HCT116 (cell line): ENCODE measurements around the gene ELP2. TPM values are rescaled to one million over a fixed set of nuclear protein-coding genes. Genes with fewer than 3 reads are reported as not detected.

Experiments used
- ATAC-seq: fragments of 200-7000 bp; cut with Tn5 transposase; 2 replicates; pipeline ENCODE4 v1.9.1; 2020; ENCODE audit warnings: mild to moderate bottlenecking, moderate library complexity
- BruUV-seq: library from RNA; stranded (reverse); fragments of 400-500 nt; replicated peaks from 2 replicates; lab custom pipeline; 2021; lab: Mats Ljungman, UMichigan
- CTCF ChIA-PET: fragments of 300-600 bp; sonication (Branson Sonifier 250); formaldehyde crosslinking; loops from one replicate; lab custom pipeline; 2021; ENCODE audit warnings: antibody characterized with exemption; lab: Charles Lee
- POLR2A ChIA-PET: fragments of 300-600, 350-600 bp; sonication (Branson Sonifier 250); formaldehyde crosslinking; loops from one replicate; lab custom pipeline; 2021; ENCODE audit warnings: antibody characterized with exemption; lab: Charles Lee
- RAD21 ChIA-PET, 2 experiments: fragments of 300-600 bp; sonication (Branson Sonifier 250); formaldehyde crosslinking; loops; one replicate each; lab custom pipeline; 2023; ENCODE audit warnings: low total read pairs in 2 of 2; ENCODE audit not compliant: uncharacterized antibody in 2 of 2, unreplicated experiment in 2 of 2, low non-redundant PET in 1 of 2; lab: Charles Lee
- DNase-seq: peaks from one replicate; pipeline ENCODE4 v3.0.0-alpha.2; 2010; ENCODE audit warnings: low read depth, low spot score
- H2AFZ ChIP-seq: fragments of 200-600 bp; shearing (Covaris generic), sonication (generic); 2 replicates; pipeline ENCODE4 v1.6.1; 2017; ENCODE audit warnings: low read depth, mixed run types, mixed read lengths, antibody characterized with exemption, low read length; ENCODE audit not compliant: poor library complexity, severe bottlenecking
- H3K27ac ChIP-seq: 2 replicates; pipeline ENCODE4 v1.5.1; 2012; ENCODE audit warnings: low read depth, low read length
- H3K27me3 ChIP-seq: fragments of 200-600 bp; sonication (generic); 2 replicates; pipeline ENCODE4 v1.6.1; 2016; ENCODE audit warnings: mixed run types, low read length, mixed read lengths; ENCODE audit not compliant: insufficient read depth
- H3K36me3 ChIP-seq, 2 experiments: fragments of 200-500 bp in 1 of 2; fragments of 200-600 bp in 1 of 2; sonication (Bioruptor generic) in 1 of 2; sonication (generic) in 1 of 2; 2 replicates each; pipeline versions ENCODE4 v1.5.1 to v1.6.1; 2014 to 2016; ENCODE audit warnings: low read length in 2 of 2, inconsistent platforms in 1 of 2, mixed read lengths in 1 of 2, mixed run types in 1 of 2; ENCODE audit not compliant: insufficient read depth in 2 of 2, control insufficient read depth in 1 of 2
- H3K4me1 ChIP-seq, 2 experiments: fragments of 200-600 bp in 1 of 2; sonication (generic) in 1 of 2; 2 replicates each; pipeline versions ENCODE4 v1.5.1 to v1.6.1; 2012 to 2017; ENCODE audit warnings: low read length in 2 of 2, inconsistent platforms in 1 of 2, mild to moderate bottlenecking in 1 of 2, mixed read lengths in 1 of 2, mixed run types in 1 of 2, moderate library complexity in 1 of 2; ENCODE audit not compliant: insufficient read depth in 2 of 2, control insufficient read depth in 1 of 2
- H3K4me2 ChIP-seq: fragments of 200-600 bp; sonication (generic); 2 replicates; pipeline ENCODE4 v1.6.1; 2017; ENCODE audit warnings: mixed run types, low read length, mixed read lengths
- H3K4me3 ChIP-seq, 2 experiments: fragments of 200-600 bp in 1 of 2; sonication (generic) in 1 of 2; replicated peaks in 1 of 2; 2 replicates each; pipeline ENCODE4 v1.5.1; 2011 to 2016; ENCODE audit warnings: low read length in 2 of 2, control low read depth in 1 of 2, low read depth in 1 of 2, mild to moderate bottlenecking in 1 of 2, mixed read lengths in 1 of 2, mixed run types in 1 of 2
- H3K79me2 ChIP-seq: fragments of 200-600 bp; sonication (generic); 2 replicates; pipeline ENCODE4 v1.6.1; 2017; ENCODE audit warnings: mild to moderate bottlenecking, mixed run types, low read length, moderate library complexity, mixed read lengths; ENCODE audit not compliant: insufficient read depth
- H3K9ac ChIP-seq: fragments of 200-600 bp; sonication (generic); 2 replicates; pipeline ENCODE4 v1.6.1; 2016; ENCODE audit warnings: low read length, mixed read lengths
- H3K9me2 ChIP-seq: fragments of 200-600 bp; sonication (generic), shearing (Covaris generic); 2 replicates; pipeline ENCODE4 v1.6.1; 2017; ENCODE audit warnings: mixed run types, mild to moderate bottlenecking, moderate library complexity; ENCODE audit not compliant: insufficient read depth
- H3K9me3 ChIP-seq, 2 experiments: fragments of 200-500 bp in 1 of 2; fragments of 200-600 bp in 1 of 2; sonication (Bioruptor generic) in 1 of 2; sonication (generic) in 1 of 2; 2 replicates each; pipeline ENCODE4 v1.6.1; 2014 to 2017; ENCODE audit warnings: low read length in 2 of 2, mixed read lengths in 2 of 2, inconsistent platforms in 1 of 2, low read depth in 1 of 2, mild to moderate bottlenecking in 1 of 2, mixed run types in 1 of 2, moderate library complexity in 1 of 2; ENCODE audit not compliant: control insufficient read depth in 1 of 2, insufficient read depth in 1 of 2
- H4K20me1 ChIP-seq: fragments of 200-600 bp; sonication (generic), shearing (Covaris generic); 2 replicates; pipeline ENCODE4 v1.6.1; 2017; ENCODE audit warnings: mixed run types, mild to moderate bottlenecking, moderate library complexity; ENCODE audit not compliant: insufficient read depth
- CBX3 ChIP-seq: IDR thresholded peaks from 2 replicates; pipeline ENCODE4 v1.6.1; 2012; ENCODE audit warnings: low read depth
- EGR1 ChIP-seq: IDR thresholded peaks from 2 replicates; pipeline ENCODE4 v1.6.1; 2012; ENCODE audit warnings: low read depth
- FOSL1 ChIP-seq: IDR thresholded peaks from 2 replicates; pipeline ENCODE4 v1.6.1; 2012; ENCODE audit warnings: low read depth
- JUND ChIP-seq: IDR thresholded peaks from 2 replicates; pipeline ENCODE4 v1.6.1; 2012
- POLR2A ChIP-seq: IDR thresholded peaks from 2 replicates; pipeline ENCODE4 v1.7.0; 2011; ENCODE audit warnings: borderline replicate concordance; ENCODE audit not compliant: insufficient read depth, insufficient read length; ENCODE audit errors: extremely low read depth
- POLR2AphosphoS5 ChIP-seq: IDR thresholded peaks from 2 replicates; pipeline ENCODE4 v1.6.1; 2011; ENCODE audit warnings: mild to moderate bottlenecking, low read depth, low read length, moderate library complexity
- YY1 ChIP-seq: IDR thresholded peaks from 2 replicates; pipeline ENCODE4 v1.6.1; 2011; ENCODE audit warnings: low read length, low read depth, moderate library complexity, mild to moderate bottlenecking; ENCODE audit not compliant: insufficient replicate concordance; ENCODE audit errors: extremely low read depth
- ZFX ChIP-seq: fragments of 450-650 bp; IDR thresholded peaks from 2 replicates; pipeline ENCODE4 v1.6.1; 2017
- ZNF274 ChIP-seq: fragments of 200-500 bp; sonication (Bioruptor generic); IDR thresholded peaks from 2 replicates; pipeline ENCODE4 v1.6.1; 2014; ENCODE audit warnings: mild to moderate bottlenecking, low read depth, low read length, inconsistent platforms
- intact Hi-C: fragments of 100-400 bp; cut with micrococcal nuclease; formaldehyde crosslinking; loops from 2 replicates; pipeline ENCODE4 v1.10.0; 2022
- total RNA-seq: library from RNA; stranded (reverse); gene quantifications from one replicate; pipeline ENCODE4 v1.2.1, GENCODE V29; 2021; ENCODE audit not compliant: unreplicated experiment
- TF ChIP-seq, protein P1 (sequence below): IDR thresholded peaks from 2 replicates; pipeline ENCODE4 v1.6.1; 2012
- TF ChIP-seq, protein P2 (sequence below): IDR thresholded peaks from 2 replicates; pipeline ENCODE4 v1.6.1; 2011; ENCODE audit warnings: mild to moderate bottlenecking, low read length, moderate library complexity; ENCODE audit not compliant: insufficient replicate concordance; ENCODE audit errors: extremely low read depth
- TF ChIP-seq, protein P3 (sequence below): IDR thresholded peaks from 2 replicates; pipeline ENCODE4 v1.6.1; 2012; ENCODE audit warnings: low read depth

ELP2 gene
- total RNA-seq, 1 experiment from 2014 or later: 109 TPM

DNA sequence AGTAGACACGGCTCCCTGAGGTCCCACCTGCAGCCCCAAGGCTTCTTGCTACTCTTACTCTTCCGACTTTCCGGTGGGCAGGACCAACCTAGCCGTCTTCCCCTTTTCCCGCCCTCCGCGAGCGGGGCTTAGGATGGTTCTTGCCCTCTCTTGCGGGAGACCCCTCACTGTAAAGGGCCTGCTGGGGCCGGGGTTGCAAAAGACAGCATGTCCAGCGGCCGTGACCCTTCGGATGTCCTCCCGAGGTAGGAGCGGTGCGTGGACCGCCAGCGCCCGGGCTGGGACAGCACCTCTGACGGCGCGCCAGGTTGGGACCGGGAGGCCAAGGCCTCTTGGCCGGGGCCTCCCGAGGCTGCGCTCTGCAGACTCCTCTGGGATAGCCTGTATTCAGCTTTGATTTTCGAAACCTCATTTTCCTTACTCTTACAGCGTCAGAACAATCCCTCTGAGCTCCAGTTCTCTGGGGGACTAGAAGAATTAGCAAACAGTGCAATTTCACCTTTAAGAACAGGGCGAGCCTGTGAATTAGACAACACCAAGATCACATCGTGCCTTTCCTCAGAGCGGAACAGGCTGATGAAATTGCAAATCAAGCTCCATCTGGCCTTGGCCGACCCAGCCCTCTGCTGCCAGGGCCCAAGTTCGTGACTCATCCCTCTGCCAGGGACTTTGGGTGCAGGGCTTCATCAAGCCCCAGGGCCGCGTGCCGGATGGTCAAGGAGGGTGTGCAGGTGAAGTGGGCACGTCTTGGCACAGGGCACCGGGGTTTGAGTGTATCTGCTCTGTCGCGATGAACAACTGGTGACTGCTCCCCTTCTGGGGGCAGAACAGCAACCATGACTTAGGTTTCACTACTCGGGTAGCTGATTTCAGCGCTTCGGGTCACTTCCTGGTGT is 58.4 kb downstream of the ELP2 start:
- CTCF ChIA-PET: interaction anchor here (1.1 to 1.4 kb wide), 2 partner anchors 94 to 96 kb away, joined by 3 read pairs; no protein-coding TSS in a partner anchor
- DNase-seq (peak; percentile 28), ATAC-seq (peak; percentile 52)
- TF ChIP-seq FOSL1 (0 out of 2 replicates have a peak, but pooled peaks have one; percentile 8), EGR1 (no peak), POLR2A (no peak), JUND (no peak), POLR2AphosphoS5 (peak; percentile 31), ZFX (peak; percentile 46; the same call in 1 of the 2 replicates), CBX3 (no peak), YY1 (no peak), ZNF274 (no peak)
- TF ChIP-seq, protein P1, sequence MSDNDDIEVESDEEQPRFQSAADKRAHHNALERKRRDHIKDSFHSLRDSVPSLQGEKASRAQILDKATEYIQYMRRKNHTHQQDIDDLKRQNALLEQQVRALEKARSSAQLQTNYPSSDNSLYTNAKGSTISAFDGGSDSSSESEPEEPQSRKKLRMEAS: peak; percentile 80
- TF ChIP-seq, protein P2, sequence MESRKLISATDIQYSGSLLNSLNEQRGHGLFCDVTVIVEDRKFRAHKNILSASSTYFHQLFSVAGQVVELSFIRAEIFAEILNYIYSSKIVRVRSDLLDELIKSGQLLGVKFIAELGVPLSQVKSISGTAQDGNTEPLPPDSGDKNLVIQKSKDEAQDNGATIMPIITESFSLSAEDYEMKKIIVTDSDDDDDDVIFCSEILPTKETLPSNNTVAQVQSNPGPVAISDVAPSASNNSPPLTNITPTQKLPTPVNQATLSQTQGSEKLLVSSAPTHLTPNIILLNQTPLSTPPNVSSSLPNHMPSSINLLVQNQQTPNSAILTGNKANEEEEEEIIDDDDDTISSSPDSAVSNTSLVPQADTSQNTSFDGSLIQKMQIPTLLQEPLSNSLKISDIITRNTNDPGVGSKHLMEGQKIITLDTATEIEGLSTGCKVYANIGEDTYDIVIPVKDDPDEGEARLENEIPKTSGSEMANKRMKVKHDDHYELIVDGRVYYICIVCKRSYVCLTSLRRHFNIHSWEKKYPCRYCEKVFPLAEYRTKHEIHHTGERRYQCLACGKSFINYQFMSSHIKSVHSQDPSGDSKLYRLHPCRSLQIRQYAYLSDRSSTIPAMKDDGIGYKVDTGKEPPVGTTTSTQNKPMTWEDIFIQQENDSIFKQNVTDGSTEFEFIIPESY: no peak
- TF ChIP-seq, protein P3, sequence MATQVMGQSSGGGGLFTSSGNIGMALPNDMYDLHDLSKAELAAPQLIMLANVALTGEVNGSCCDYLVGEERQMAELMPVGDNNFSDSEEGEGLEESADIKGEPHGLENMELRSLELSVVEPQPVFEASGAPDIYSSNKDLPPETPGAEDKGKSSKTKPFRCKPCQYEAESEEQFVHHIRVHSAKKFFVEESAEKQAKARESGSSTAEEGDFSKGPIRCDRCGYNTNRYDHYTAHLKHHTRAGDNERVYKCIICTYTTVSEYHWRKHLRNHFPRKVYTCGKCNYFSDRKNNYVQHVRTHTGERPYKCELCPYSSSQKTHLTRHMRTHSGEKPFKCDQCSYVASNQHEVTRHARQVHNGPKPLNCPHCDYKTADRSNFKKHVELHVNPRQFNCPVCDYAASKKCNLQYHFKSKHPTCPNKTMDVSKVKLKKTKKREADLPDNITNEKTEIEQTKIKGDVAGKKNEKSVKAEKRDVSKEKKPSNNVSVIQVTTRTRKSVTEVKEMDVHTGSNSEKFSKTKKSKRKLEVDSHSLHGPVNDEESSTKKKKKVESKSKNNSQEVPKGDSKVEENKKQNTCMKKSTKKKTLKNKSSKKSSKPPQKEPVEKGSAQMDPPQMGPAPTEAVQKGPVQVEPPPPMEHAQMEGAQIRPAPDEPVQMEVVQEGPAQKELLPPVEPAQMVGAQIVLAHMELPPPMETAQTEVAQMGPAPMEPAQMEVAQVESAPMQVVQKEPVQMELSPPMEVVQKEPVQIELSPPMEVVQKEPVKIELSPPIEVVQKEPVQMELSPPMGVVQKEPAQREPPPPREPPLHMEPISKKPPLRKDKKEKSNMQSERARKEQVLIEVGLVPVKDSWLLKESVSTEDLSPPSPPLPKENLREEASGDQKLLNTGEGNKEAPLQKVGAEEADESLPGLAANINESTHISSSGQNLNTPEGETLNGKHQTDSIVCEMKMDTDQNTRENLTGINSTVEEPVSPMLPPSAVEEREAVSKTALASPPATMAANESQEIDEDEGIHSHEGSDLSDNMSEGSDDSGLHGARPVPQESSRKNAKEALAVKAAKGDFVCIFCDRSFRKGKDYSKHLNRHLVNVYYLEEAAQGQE: no peak
- Histone ChIP-seq H3K27ac (peak overlapping the region; percentile 62), H3K4me2 (peak overlapping the region; percentile 96), H3K36me3 (no peaks in the 10 kb centered on the region), H3K4me3 (peak overlapping the region; percentile 77 to 87), H3K9me2 (no peaks in the 10 kb centered on the region), H3K27me3 (no peaks in the 10 kb centered on the region), H2AFZ (no peak overlapping the region), H3K79me2 (peaks cover 28% of the 10 kb centered on the region), H4K20me1 (no peaks in the 10 kb centered on the region), H3K9ac (peak overlapping the region; percentile 92), H3K4me1 (peaks cover 12 to 27% of the 10 kb centered on the region in 2 experiments; a peak in 3 of 4 replicates), H3K9me3 (no peaks in the 10 kb centered on the region)
- no TSS peak for BruUV-seq
- intact Hi-C loops: no loop called here
- POLR2A ChIA-PET: no interaction called here
- RAD21 ChIA-PET: interaction anchor here in 1 of 2 experiments (1.1 kb wide), 1 partner anchor 92 kb away, joined by 3 read pairs; no protein-coding TSS in a partner anchor
